Erythroblast (primary cell): Measurements from ENCODE around the gene RANBP17.

Experiments used
- GATA1 ChIP-seq: IDR thresholded peaks from 2 replicates; pipeline ENCODE4 v1.6.1; 2011; ENCODE audit warnings: low read depth, mild to moderate bottlenecking, control low read depth, low read length, moderate library complexity
- POLR2A ChIP-seq: IDR thresholded peaks from 2 replicates; pipeline ENCODE4 v1.6.1; 2011; ENCODE audit warnings: mild to moderate bottlenecking, low read length

GRCh38 chr5:170903075-170903474, 41.3 kb downstream of the RANBP17 start:
- TF ChIP-seq POLR2A (no peak), GATA1 (no peak)
